Effector memory CD8-positive, alpha-beta T cell (primary cell): ENCODE data around the gene MEAF6.

ENCODE experiments used
- ATAC-seq: fragments of 150-1000 bp; cut with Tn5 transposase; replicated peaks from 2 replicates; pipeline ENCODE4 v1.10.0; 2021; ENCODE audit warnings: mild to moderate bottlenecking, moderate library complexity
- DNase-seq, 3 experiments: peaks; one replicate each; pipeline ENCODE4 v3.0.0; 2021
- H3K27ac Mint-ChIP-seq, 2 donors: one replicate each; pipeline ENCODE4 v1.8.0; 2022; ENCODE audit warnings: mild to moderate bottlenecking in 2 of 2, mixed read lengths in 2 of 2, moderate library complexity in 2 of 2
- H3K27me3 Mint-ChIP-seq, 2 donors: one replicate each; pipeline ENCODE4 v1.8.0; 2022; ENCODE audit warnings: mixed read lengths in 2 of 2
- H3K36me3 Mint-ChIP-seq: one replicate; pipeline ENCODE4 v1.8.0; 2022; ENCODE audit warnings: mild to moderate bottlenecking, moderate library complexity, mixed read lengths; ENCODE audit not compliant: insufficient read depth
- H3K4me1 Mint-ChIP-seq, 2 donors: one replicate each; pipeline ENCODE4 v1.8.0; 2022; ENCODE audit warnings: low read depth in 2 of 2, mixed read lengths in 2 of 2
- H3K4me3 Mint-ChIP-seq, 2 donors: one replicate each; pipeline ENCODE4 v1.8.0; 2022; ENCODE audit warnings: mild to moderate bottlenecking in 2 of 2, mixed read lengths in 2 of 2, moderate library complexity in 2 of 2
- H3K9me3 Mint-ChIP-seq, 2 donors: one replicate each; pipeline ENCODE4 v1.8.0; 2022; ENCODE audit warnings: mixed read lengths in 2 of 2

The MEAF6 gene

GRCh38 chr1:37471345-37472231 lies 43.0 kb downstream of the MEAF6 start:
- Mint-ChIP-seq H3K9me3 (no peaks in the 10 kb centered on the region), H3K36me3 (peaks cover 42% of the 10 kb centered on the region)
- no peak for ATAC-seq

GRCh38 chr1:37469386-37469785 lies 45.2 kb downstream of the MEAF6 start:
- peaks cover 27 to 30% of the 10 kb centered on the region in 2 donors for H3K4me1 Mint-ChIP-seq
- no peak for DNase-seq
- no peaks in the 10 kb centered on the region for H3K9me3 Mint-ChIP-seq
- no peaks in the 10 kb centered on the region for H3K27me3 Mint-ChIP-seq
- ATAC-seq = no peak
- peak overlapping the region; percentile 71 to 73 for H3K27ac Mint-ChIP-seq
- H3K36me3 Mint-ChIP-seq = peaks cover 23% of the 10 kb centered on the region
- H3K4me3 Mint-ChIP-seq = no peak overlapping the region

More at GRCh38 chr1:37471345-37472231, 43.0 kb downstream of the MEAF6 start:
- DNase-seq = no peak
- H3K4me3 Mint-ChIP-seq = peak overlapping the region; percentile 92 to 93
- H3K27ac Mint-ChIP-seq = peak overlapping the region; percentile 98 to 99
- H3K27me3 Mint-ChIP-seq = no peaks in the 10 kb centered on the region
- H3K4me1 Mint-ChIP-seq = peaks cover 39% of the 10 kb centered on the region in 2 donors

DNA sequence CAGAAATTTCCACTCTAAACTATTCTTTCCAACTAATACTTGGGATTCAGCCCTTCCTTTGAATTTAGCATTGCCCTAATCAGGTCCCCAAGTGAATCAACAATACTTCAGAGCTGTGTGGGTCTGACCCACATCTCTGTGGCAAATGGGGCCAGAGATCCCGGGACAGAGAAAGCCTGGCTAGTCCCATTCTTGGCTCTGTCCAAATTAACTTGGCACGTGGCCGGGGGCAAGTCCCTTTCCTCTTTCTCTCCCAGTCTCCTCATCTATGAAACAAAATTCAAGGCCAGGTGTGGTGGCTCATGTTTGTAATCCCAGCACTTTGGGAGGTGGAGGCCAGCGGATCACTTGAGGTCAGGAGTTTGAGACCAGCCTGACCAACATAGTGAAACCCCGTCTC lies 46.5 kb downstream of the MEAF6 start:
- DNase-seq (no peak), ATAC-seq (no peak)
- Mint-ChIP-seq H3K27me3 (no peaks in the 10 kb centered on the region), H3K4me3 (no peak overlapping the region), H3K4me1 (peaks cover 19 to 22% of the 10 kb centered on the region in 2 donors), H3K9me3 (no peaks in the 10 kb centered on the region), H3K36me3 (peaks cover 10% of the 10 kb centered on the region), H3K27ac (peak overlapping the region in 1 of 2 donors; percentile 57)

- DNase-seq = no peak
- H3K4me1 Mint-ChIP-seq = peaks cover 3 to 7% of the 10 kb centered on the region in 2 donors
- H3K4me3 Mint-ChIP-seq = no peak overlapping the region
- H3K36me3 Mint-ChIP-seq = peaks cover 8% of the 10 kb centered on the region
- H3K27ac Mint-ChIP-seq = no peak overlapping the region
- H3K9me3 Mint-ChIP-seq = no peaks in the 10 kb centered on the region
- no peaks in the 10 kb centered on the region for H3K27me3 Mint-ChIP-seq
- no peak for ATAC-seq
These were observed 48.7 kb downstream of the MEAF6 start for GRCh38 chr1:37465593-37466517.

DNA sequence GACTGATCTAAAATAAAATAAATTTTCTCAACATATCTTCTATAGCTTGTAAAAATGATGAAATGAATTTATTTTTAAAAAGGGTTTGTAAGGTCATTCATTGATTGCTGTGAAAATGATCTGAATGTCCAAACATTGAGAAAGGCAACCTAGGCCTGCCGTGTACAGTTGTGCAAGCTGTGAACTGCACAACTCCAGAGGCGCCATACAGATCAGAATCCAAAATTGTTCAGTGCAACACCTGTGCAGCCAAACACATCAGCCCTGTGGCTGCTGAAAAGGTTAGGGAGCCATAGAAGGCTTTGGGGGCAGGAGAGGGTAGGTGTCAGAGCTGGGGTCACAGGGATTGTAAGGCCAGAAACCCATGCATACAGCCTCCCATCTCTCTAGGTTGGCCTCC lies 50.1 kb downstream of the MEAF6 start:
- no peak for ATAC-seq
- Mint-ChIP-seq H3K27me3 (no peaks in the 10 kb centered on the region), H3K4me3 (no peak overlapping the region), H3K4me1 (peaks cover under 1 to 4% of the 10 kb centered on the region in 2 donors), H3K9me3 (no peaks in the 10 kb centered on the region), H3K27ac (no peak overlapping the region), H3K36me3 (peaks cover 9% of the 10 kb centered on the region)
- DNase-seq = no peak

GRCh38 chr1:37461698-37462436 lies 52.7 kb downstream of the MEAF6 start:
- DNase-seq (no peak), ATAC-seq (no peak)
- Mint-ChIP-seq H3K36me3 (peaks cover 13% of the 10 kb centered on the region), H3K4me1 (no peaks in the 10 kb centered on the region), H3K9me3 (no peaks in the 10 kb centered on the region), H3K4me3 (no peak overlapping the region), H3K27ac (no peak overlapping the region), H3K27me3 (no peaks in the 10 kb centered on the region)

- Mint-ChIP-seq H3K27me3 (no peaks in the 10 kb centered on the region), H3K4me3 (no peak overlapping the region)
- no peak for ATAC-seq
These were observed 56.0 kb downstream of the MEAF6 start for GRCh38 chr1:37458551-37458950.

DNA sequence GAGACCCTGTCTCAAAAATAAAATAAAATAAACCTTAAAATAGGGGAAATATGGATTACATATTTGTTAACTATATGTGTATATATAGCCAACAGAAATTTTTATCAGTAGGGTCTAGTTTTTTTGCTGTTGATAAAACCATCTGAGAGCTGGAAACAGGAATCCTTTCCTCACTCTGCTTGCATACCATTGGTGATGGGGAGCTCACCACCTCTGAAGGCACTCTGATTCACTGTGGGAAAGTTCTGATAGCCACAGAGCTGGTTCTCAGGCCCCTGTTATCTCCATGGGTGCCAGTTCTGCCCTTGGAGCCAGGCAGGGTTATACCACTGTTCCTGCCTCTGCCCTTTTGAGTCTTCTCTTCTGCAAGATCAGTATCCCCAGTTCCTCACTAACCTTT lies 58.0 kb downstream of the MEAF6 start:
- no peak for DNase-seq
- Mint-ChIP-seq H3K27ac (no peak overlapping the region), H3K36me3 (peaks cover 5% of the 10 kb centered on the region), H3K9me3 (no peaks in the 10 kb centered on the region), H3K4me3 (no peak overlapping the region), H3K27me3 (no peaks in the 10 kb centered on the region), H3K4me1 (peaks cover 0 to 6% of the 10 kb centered on the region in 2 donors)
- ATAC-seq = no peak

More at GRCh38 chr1:37458551-37458950, 56.0 kb downstream of the MEAF6 start:
- DNase-seq = no peak
- Mint-ChIP-seq H3K36me3 (peaks cover 10% of the 10 kb centered on the region), H3K9me3 (no peaks in the 10 kb centered on the region), H3K27ac (no peak overlapping the region), H3K4me1 (peaks cover 0 to 6% of the 10 kb centered on the region in 2 donors)

DNA sequence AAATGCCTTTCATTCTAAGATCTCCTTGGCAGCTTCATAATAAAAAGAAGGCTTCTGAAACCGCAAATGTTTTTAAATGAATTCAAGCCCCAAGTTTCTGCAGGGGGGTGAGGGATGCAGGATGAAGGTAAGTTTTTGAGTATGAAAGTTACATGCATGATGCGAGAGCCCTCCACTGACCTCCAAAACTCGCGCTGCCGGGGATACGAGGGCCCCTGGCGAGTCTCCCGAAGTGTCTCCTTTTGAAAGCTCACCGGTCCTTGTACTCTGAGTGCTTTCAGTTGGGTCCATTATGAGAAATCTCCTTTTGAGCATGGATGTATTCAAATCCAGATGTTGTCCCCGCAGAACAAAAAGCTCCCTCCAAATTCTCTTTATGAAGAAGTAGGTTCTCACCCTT lies 59.0 kb downstream of the MEAF6 start:
- no peaks in the 10 kb centered on the region for H3K9me3 Mint-ChIP-seq
- no peaks in the 10 kb centered on the region for H3K27me3 Mint-ChIP-seq
- no peak overlapping the region for H3K27ac Mint-ChIP-seq
- DNase-seq = no peak
- peaks cover 5% of the 10 kb centered on the region for H3K36me3 Mint-ChIP-seq
- no peak for ATAC-seq
- peaks cover under 1 to 6% of the 10 kb centered on the region in 2 donors for H3K4me1 Mint-ChIP-seq
- no peak overlapping the region for H3K4me3 Mint-ChIP-seq

- Mint-ChIP-seq H3K27ac (no peak overlapping the region), H3K4me1 (peaks cover 8 to 11% of the 10 kb centered on the region in 2 donors), H3K27me3 (peaks cover 0 to 4% of the 10 kb centered on the region in 2 donors), H3K36me3 (no peaks in the 10 kb centered on the region), H3K4me3 (no peak overlapping the region), H3K9me3 (no peaks in the 10 kb centered on the region)
- ATAC-seq (no peak), DNase-seq (no peak)
These were observed 60.9 kb downstream of the MEAF6 start for GRCh38 chr1:37453647-37454046.

- Mint-ChIP-seq H3K27ac (no peak overlapping the region), H3K4me3 (no peak overlapping the region), H3K36me3 (no peaks in the 10 kb centered on the region), H3K9me3 (no peaks in the 10 kb centered on the region), H3K4me1 (peaks cover 8 to 12% of the 10 kb centered on the region in 2 donors), H3K27me3 (peaks cover 0 to 15% of the 10 kb centered on the region in 2 donors)
- ATAC-seq (no peak), DNase-seq (no peak)
These were observed 62.1 kb downstream of the MEAF6 start for GRCh38 chr1:37452416-37452815.

DNA sequence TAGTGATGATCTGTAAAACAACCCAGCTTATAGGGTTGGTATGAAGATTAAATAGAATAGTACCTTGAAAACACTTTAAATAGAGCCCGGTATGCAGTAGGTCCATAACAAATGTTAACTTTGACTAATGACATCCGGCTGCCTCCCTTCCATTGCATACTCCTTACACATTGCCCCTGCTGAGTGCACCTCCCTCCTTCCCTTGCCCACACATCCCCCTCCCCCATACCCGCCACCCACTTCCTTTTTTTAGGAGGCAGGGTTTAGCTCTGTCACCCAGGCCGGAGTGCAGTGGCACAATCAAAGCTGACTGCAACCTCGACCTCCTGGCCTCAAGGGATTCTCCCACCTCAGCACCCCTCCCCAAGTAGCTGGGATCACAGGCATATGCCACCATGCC lies 64.6 kb downstream of the MEAF6 start:
- Mint-ChIP-seq H3K27me3 (peaks cover 12 to 29% of the 10 kb centered on the region in 2 donors), H3K36me3 (peaks cover 2% of the 10 kb centered on the region), H3K4me3 (no peak overlapping the region), H3K27ac (no peak overlapping the region), H3K9me3 (no peaks in the 10 kb centered on the region), H3K4me1 (peaks cover 8 to 11% of the 10 kb centered on the region in 2 donors)
- ATAC-seq (peak; percentile 51), DNase-seq (no peak)
